Calu3 (cell line): ENCODE measurements around the gene MACROD2. TPM values are rescaled to one million over a fixed set of nuclear protein-coding genes. Genes with fewer than 3 reads are reported as not detected.

ENCODE experiments used
- BruUV-seq: library from RNA; stranded (reverse); fragments of 400-500 nt; replicated peaks from 2 replicates; lab custom pipeline; 2021; lab: Mats Ljungman, UMichigan
- CTCF ChIA-PET: fragments of 300-600 bp; sonication (Branson Sonifier 250); formaldehyde crosslinking; loops from one replicate; lab custom pipeline; 2022; ENCODE audit warnings: antibody characterized with exemption; lab: Charles Lee
- DNase-seq: peaks from one replicate; pipeline ENCODE4 v3.0.0; 2022
- H3K27ac Mint-ChIP-seq: one replicate; pipeline ENCODE4 v1.8.0; 2022; ENCODE audit warnings: mixed read lengths; ENCODE audit not compliant: unreplicated experiment
- H3K27me3 Mint-ChIP-seq: one replicate; pipeline ENCODE4 v1.8.0; 2022; ENCODE audit warnings: mixed read lengths; ENCODE audit not compliant: unreplicated experiment
- H3K36me3 Mint-ChIP-seq: one replicate; pipeline ENCODE4 v1.8.0; 2022; ENCODE audit warnings: mild to moderate bottlenecking, moderate library complexity, mixed read lengths; ENCODE audit not compliant: insufficient read depth, unreplicated experiment
- H3K4me1 Mint-ChIP-seq: one replicate; pipeline ENCODE4 v1.8.0; 2022; ENCODE audit warnings: mild to moderate bottlenecking, low read depth, mixed read lengths; ENCODE audit not compliant: unreplicated experiment
- H3K4me3 Mint-ChIP-seq: one replicate; pipeline ENCODE4 v1.8.0; 2022; ENCODE audit warnings: mild to moderate bottlenecking, low read depth, moderate library complexity, mixed read lengths; ENCODE audit not compliant: unreplicated experiment
- H3K9me3 Mint-ChIP-seq: one replicate; pipeline ENCODE4 v1.8.0; 2022; ENCODE audit warnings: low read depth, mixed read lengths; ENCODE audit not compliant: unreplicated experiment
- intact Hi-C: fragments of 100-400 bp; cut with micrococcal nuclease; formaldehyde crosslinking; loops from one replicate; pipeline ENCODE4 v1.10.0; 2022; ENCODE audit not compliant: unreplicated experiment
- total RNA-seq: library from RNA; stranded (reverse); gene quantifications from 2 replicates; pipeline ENCODE4 v1.2.3, GENCODE V29; 2022
- TF ChIP-seq, protein P1 (sequence below): fragments of 200-600 bp; IDR thresholded peaks from one replicate; pipeline ENCODE4 v1.8.0; 2022; ENCODE audit warnings: antibody characterized with exemption; ENCODE audit not compliant: unreplicated experiment

The MACROD2 gene
- total RNA-seq, 1 experiment from 2014 or later: 29.4 TPM

GRCh38 chr20:14569641-14570040 is 574.3 kb downstream of the MACROD2 start:
- TF ChIP-seq, protein P1, sequence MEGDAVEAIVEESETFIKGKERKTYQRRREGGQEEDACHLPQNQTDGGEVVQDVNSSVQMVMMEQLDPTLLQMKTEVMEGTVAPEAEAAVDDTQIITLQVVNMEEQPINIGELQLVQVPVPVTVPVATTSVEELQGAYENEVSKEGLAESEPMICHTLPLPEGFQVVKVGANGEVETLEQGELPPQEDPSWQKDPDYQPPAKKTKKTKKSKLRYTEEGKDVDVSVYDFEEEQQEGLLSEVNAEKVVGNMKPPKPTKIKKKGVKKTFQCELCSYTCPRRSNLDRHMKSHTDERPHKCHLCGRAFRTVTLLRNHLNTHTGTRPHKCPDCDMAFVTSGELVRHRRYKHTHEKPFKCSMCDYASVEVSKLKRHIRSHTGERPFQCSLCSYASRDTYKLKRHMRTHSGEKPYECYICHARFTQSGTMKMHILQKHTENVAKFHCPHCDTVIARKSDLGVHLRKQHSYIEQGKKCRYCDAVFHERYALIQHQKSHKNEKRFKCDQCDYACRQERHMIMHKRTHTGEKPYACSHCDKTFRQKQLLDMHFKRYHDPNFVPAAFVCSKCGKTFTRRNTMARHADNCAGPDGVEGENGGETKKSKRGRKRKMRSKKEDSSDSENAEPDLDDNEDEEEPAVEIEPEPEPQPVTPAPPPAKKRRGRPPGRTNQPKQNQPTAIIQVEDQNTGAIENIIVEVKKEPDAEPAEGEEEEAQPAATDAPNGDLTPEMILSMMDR: no peak
- Mint-ChIP-seq H3K9me3 (no peaks in the 10 kb centered on the region), H3K36me3 (no peaks in the 10 kb centered on the region), H3K4me3 (no peak overlapping the region), H3K27ac (no peak overlapping the region), H3K4me1 (no peaks in the 10 kb centered on the region), H3K27me3 (no peaks in the 10 kb centered on the region)
- CTCF ChIA-PET: no interaction called here
- intact Hi-C loops: loop anchor here (10.0 kb wide), 1 partner anchor 235 kb away; the partner anchor contains the start of gene FLRT3
- DNase-seq: no peak
- no TSS peak for BruUV-seq

GRCh38 chr20:14570811-14571210 is 575.5 kb downstream of the MACROD2 start:
- Mint-ChIP-seq H3K4me1 (no peaks in the 10 kb centered on the region), H3K27me3 (no peaks in the 10 kb centered on the region), H3K36me3 (no peaks in the 10 kb centered on the region), H3K27ac (no peak overlapping the region), H3K4me3 (no peak overlapping the region), H3K9me3 (no peaks in the 10 kb centered on the region)
- CTCF ChIA-PET: no interaction called here
- no peak for DNase-seq
- intact Hi-C loops: loop anchor here (10.0 kb wide), 1 partner anchor 236 kb away; the partner anchor contains the start of gene FLRT3
- TF ChIP-seq, protein P1: no peak
- no TSS peak for BruUV-seq

DNA sequence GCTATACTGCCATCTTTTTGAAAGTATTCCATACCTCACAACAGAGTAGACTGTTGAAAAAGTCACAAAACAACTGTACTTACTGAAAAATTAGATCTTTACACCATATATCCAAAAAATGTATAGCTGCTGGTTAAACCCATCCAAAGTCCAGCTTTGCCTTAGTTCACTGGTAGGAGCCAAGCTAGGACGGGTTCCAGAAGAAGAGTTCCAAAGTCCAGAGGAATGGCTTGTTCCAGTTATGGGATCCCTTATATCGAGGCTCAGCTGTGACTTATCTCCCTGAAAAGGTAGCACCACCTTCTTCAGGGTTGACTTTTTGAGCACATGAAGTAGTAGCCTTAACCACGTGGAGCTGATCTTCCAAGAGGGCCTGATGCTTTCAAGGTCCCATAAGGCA is 578.4 kb downstream of the MACROD2 start:
- Mint-ChIP-seq H3K4me3 (no peak overlapping the region), H3K36me3 (no peaks in the 10 kb centered on the region), H3K27ac (no peak overlapping the region), H3K9me3 (no peaks in the 10 kb centered on the region), H3K4me1 (no peaks in the 10 kb centered on the region), H3K27me3 (no peaks in the 10 kb centered on the region)
- CTCF ChIA-PET: no interaction called here
- TF ChIP-seq, protein P1: no peak
- DNase-seq: no peak
- intact Hi-C loops: loop anchor here (10.0 kb wide), 1 partner anchor 239 kb away; the partner anchor contains the start of gene FLRT3
- no TSS peak for BruUV-seq

GRCh38 chr20:14576196-14576877 is 581.0 kb downstream of the MACROD2 start:
- no peaks in the 10 kb centered on the region for H3K27me3 Mint-ChIP-seq
- CTCF ChIA-PET: no interaction called here
- H3K4me3 Mint-ChIP-seq: no peak overlapping the region
- no peaks in the 10 kb centered on the region for H3K4me1 Mint-ChIP-seq
- intact Hi-C loops: loop anchor here (10.0 kb wide), 1 partner anchor 242 kb away; the partner anchor contains the start of gene FLRT3
- no peaks in the 10 kb centered on the region for H3K9me3 Mint-ChIP-seq
- H3K27ac Mint-ChIP-seq: no peak overlapping the region
- TF ChIP-seq, protein P1: no peak
- BruUV-seq: no TSS peak
- no peak for DNase-seq
- H3K36me3 Mint-ChIP-seq: no peaks in the 10 kb centered on the region
